ENCODE data around the gene IL1RAPL1.

DNA sequence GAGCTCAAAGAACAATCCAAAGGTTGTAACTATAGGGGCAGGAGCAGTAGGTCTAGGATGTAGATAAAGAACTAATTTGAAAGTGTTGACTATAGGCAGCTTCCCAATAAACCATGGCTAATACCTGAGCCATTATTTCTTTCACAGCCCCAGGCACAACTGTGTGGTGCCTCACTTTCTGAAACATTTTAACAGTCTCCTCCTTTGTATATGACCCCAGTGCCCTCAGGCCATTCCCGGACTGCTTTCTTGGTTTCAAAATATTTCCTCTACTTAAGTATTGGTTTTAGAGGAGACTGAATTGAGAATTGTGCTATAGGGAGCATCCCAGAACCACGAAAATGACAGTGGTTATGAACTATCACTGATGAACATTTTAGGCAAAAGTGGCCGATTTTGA is 728.7 kb downstream of the IL1RAPL1 start:
- TF ChIP-seq, protein P1, sequence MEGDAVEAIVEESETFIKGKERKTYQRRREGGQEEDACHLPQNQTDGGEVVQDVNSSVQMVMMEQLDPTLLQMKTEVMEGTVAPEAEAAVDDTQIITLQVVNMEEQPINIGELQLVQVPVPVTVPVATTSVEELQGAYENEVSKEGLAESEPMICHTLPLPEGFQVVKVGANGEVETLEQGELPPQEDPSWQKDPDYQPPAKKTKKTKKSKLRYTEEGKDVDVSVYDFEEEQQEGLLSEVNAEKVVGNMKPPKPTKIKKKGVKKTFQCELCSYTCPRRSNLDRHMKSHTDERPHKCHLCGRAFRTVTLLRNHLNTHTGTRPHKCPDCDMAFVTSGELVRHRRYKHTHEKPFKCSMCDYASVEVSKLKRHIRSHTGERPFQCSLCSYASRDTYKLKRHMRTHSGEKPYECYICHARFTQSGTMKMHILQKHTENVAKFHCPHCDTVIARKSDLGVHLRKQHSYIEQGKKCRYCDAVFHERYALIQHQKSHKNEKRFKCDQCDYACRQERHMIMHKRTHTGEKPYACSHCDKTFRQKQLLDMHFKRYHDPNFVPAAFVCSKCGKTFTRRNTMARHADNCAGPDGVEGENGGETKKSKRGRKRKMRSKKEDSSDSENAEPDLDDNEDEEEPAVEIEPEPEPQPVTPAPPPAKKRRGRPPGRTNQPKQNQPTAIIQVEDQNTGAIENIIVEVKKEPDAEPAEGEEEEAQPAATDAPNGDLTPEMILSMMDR (IDR thresholded peaks at IDR 0.05): no peak
- no peak for TF ChIP-seq EP300 (IDR thresholded peaks at IDR 0.05)

Measured in tibial nerve (tissue), 4 donors.